K562 (cell line): ENCODE results near the gene GABPB1. TPM values are rescaled to one million over a fixed set of nuclear protein-coding genes. Genes with fewer than 3 reads are reported as not detected.
A peak's percentile ranks its signal among the peaks of the same experiment; 100 is the strongest.

ENCODE experiments used
- ATAC-seq: fragments of 200-7000 bp; cut with Tn5 transposase; 3 replicates; pipeline ENCODE4 v1.9.1; 2020; ENCODE audit warnings: moderate library complexity
- BruUV-seq: library from RNA; stranded (reverse); fragments of 400-500 nt; replicated peaks from 2 replicates; lab custom pipeline; 2021; lab: Mats Ljungman, UMichigan
- CTCF ChIA-PET: fragments of 300-600 bp; formaldehyde crosslinking; extraction: SDS; loops from one replicate; lab custom pipeline; 2021; ENCODE audit warnings: low intra/inter-chr PET ratio; lab: Yijun Ruan, JAX
- POLR2A ChIA-PET: fragments of 300-600, 350-650 bp; sonication (Branson Sonifier 250); formaldehyde crosslinking; extraction: SDS; loops from one replicate; lab custom pipeline; 2021; ENCODE audit warnings: antibody characterized with exemption, inconsistent platforms; lab: Yijun Ruan, JAX
- DNase-seq, 4 experiments: peaks; one replicate each; pipeline versions ENCODE4 v3.0.0 to v3.0.0-alpha.2; 2011 to 2018; ENCODE audit warnings: low spot score in 3 of 4, mixed read lengths in 3 of 4; ENCODE audit errors: extremely low read depth in 1 of 4
- FAIRE-seq: peaks from 2 replicates; lab custom pipeline; 2011; peaks lifted over from hg19 to GRCh38; lab: Jason Lieb, UNC
- H2AFZ ChIP-seq: 2 replicates; pipeline ENCODE4 v1.6.0; 2011; ENCODE audit warnings: low read depth, low read length, control low read depth, inconsistent platforms
- H3K27ac ChIP-seq: fragments of 200-600 bp; 3 replicates; pipeline ENCODE4 v1.8.0; 2011; ENCODE audit warnings: low read depth, mild to moderate bottlenecking, control low read depth, inconsistent platforms, low read length, moderate library complexity, mixed read lengths; ENCODE audit errors: extremely low read depth
- H3K27me3 ChIP-seq, 2 experiments: fragments of 300-600 bp in 1 of 2; 2 replicates in 1 of 2; 3 replicates in 1 of 2; pipeline versions ENCODE4 v1.6.0 to v1.8.0; 2011; ENCODE audit warnings: inconsistent platforms in 2 of 2, low read length in 2 of 2, mild to moderate bottlenecking in 1 of 2, mixed read lengths in 1 of 2, moderate library complexity in 1 of 2; ENCODE audit not compliant: control insufficient read depth in 2 of 2, insufficient read depth in 2 of 2
- H3K36me3 ChIP-seq: fragments of 300-600 bp; 3 replicates; pipeline ENCODE4 v1.8.0; 2011; ENCODE audit warnings: mild to moderate bottlenecking, low read length, inconsistent platforms; ENCODE audit not compliant: control insufficient read depth, insufficient read depth
- H3K4me1 ChIP-seq, 2 experiments: fragments of 200-600 bp in 1 of 2; replicated peaks in 1 of 2; 2 replicates in 1 of 2; 3 replicates in 1 of 2; pipeline versions ENCODE4 v1.5.1 to v1.8.0; 2011; ENCODE audit warnings: inconsistent platforms in 2 of 2, low read length in 2 of 2, mild to moderate bottlenecking in 1 of 2, mixed read lengths in 1 of 2, moderate library complexity in 1 of 2; ENCODE audit not compliant: control insufficient read depth in 2 of 2, insufficient read depth in 2 of 2
- H3K4me2 ChIP-seq: 2 replicates; pipeline ENCODE4 v1.6.1; 2011; ENCODE audit warnings: low read length, control low read depth, inconsistent platforms, mixed read lengths; ENCODE audit not compliant: insufficient read depth
- H3K4me3 ChIP-seq: fragments of 200-600 bp; sonication (generic), shearing (Covaris generic); 2 replicates; pipeline ENCODE4 v1.5.1; 2016; ENCODE audit warnings: control low read depth, inconsistent platforms
- H3K79me2 ChIP-seq: fragments of 200-600 bp; 3 replicates; pipeline ENCODE4 v1.8.0; 2011; ENCODE audit warnings: low read length, inconsistent platforms; ENCODE audit not compliant: control insufficient read depth, insufficient read depth
- H3K9ac ChIP-seq, 2 experiments: 2 replicates each; pipeline versions ENCODE4 v1.6.0 to v1.6.1; 2011; ENCODE audit warnings: low read depth in 2 of 2, low read length in 2 of 2, control low read depth in 1 of 2, inconsistent platforms in 1 of 2, mild to moderate bottlenecking in 1 of 2, mixed read lengths in 1 of 2; ENCODE audit not compliant: insufficient read depth in 1 of 2
- H3K9me1 ChIP-seq: one replicate; pipeline ENCODE4 v1.6.0; 2011; ENCODE audit warnings: inconsistent platforms, mild to moderate bottlenecking, low read length, moderate library complexity; ENCODE audit not compliant: control insufficient read depth, insufficient read depth
- H3K9me3 ChIP-seq: replicated peaks from 2 replicates; pipeline ENCODE4 v1.5.1; 2011; ENCODE audit warnings: low read depth, low read length, inconsistent platforms; ENCODE audit not compliant: control insufficient read depth, insufficient read depth
- H4K20me1 ChIP-seq: replicated peaks from 2 replicates; pipeline ENCODE4 v1.6.1; 2011; ENCODE audit warnings: low read length, inconsistent platforms, mixed read lengths; ENCODE audit not compliant: control insufficient read depth, insufficient read depth
- EHMT2 ChIP-seq: fragments of 450-650 bp; IDR thresholded peaks from 2 replicates; pipeline ENCODE4 v1.6.1; 2018; ENCODE audit warnings: antibody characterized with exemption
- ERF ChIP-seq: fragments of 450-650 bp; formaldehyde crosslinking; IDR thresholded peaks from 2 replicates; pipeline ENCODE4 v1.4.0; 2020; ENCODE audit warnings: mild to moderate bottlenecking, mixed read lengths
- SRF ChIP-seq, 2 experiments: fragments of 250-450, 450-650 bp in 1 of 2; sonication (Bioruptor Pico) in 1 of 2; sonication (generic) in 1 of 2; formaldehyde crosslinking; IDR thresholded peaks; 2 replicates each; pipeline versions ENCODE4 v1.5.0 to v1.5.1; 2020 to 2022; ENCODE audit warnings: mild to moderate bottlenecking in 1 of 2, missing genetic modification reagents in 1 of 2
- STAT5B ChIP-seq: fragments of 250-450 bp; sonication (Bioruptor Pico); IDR thresholded peaks from 2 replicates; pipeline ENCODE4 v1.8.0; 2021; ENCODE audit warnings: mild to moderate bottlenecking, inconsistent platforms
- TBL1XR1 ChIP-seq, 2 experiments: IDR thresholded peaks; 2 replicates each; pipeline ENCODE4 v1.6.1; 2012; ENCODE audit warnings: improper control_type of control experiment in 2 of 2, low read length in 2 of 2, mild to moderate bottlenecking in 1 of 2
- ZBED1 ChIP-seq: IDR thresholded peaks from 2 replicates; pipeline ENCODE4 v1.6.1; 2014
- ZC3H4 ChIP-seq: sonication (generic); formaldehyde crosslinking; IDR thresholded peaks from 2 replicates; pipeline ENCODE4 v1.9.0; 2021; ENCODE audit warnings: missing genetic modification reagents, borderline replicate concordance
- ZNF12 ChIP-seq: sonication (generic); formaldehyde crosslinking; IDR thresholded peaks from 2 replicates; pipeline ENCODE4 v1.4.0; 2020; ENCODE audit warnings: mild to moderate bottlenecking, missing genetic modification reagents
- ZNF444 ChIP-seq: fragments of 250-450 bp; sonication (Bioruptor Pico); IDR thresholded peaks from 2 replicates; pipeline ENCODE4 v1.4.0; 2020; ENCODE audit warnings: mild to moderate bottlenecking, moderate library complexity
- WGBS: fragments of 100-300 bp; shearing (Covaris generic); methylation state at CpG from one replicate; pipeline ENCODE4 v1.1.6; 2016; ENCODE audit warnings: low coverage, mixed read lengths; ENCODE audit not compliant: insufficient coverage; ENCODE audit errors: missing lambda C conversion rate; 5-methylcytosine and 5-hydroxymethylcytosine counted together
- in situ Hi-C: fragments of 300-500 bp; cut with MboI; formaldehyde crosslinking; loops from 4 replicates; pipeline ENCODE4 v1.15.0; 2018; ENCODE audit warnings: inconsistent platforms, mixed read lengths
- intact Hi-C: fragments of 100-400 bp; cut with micrococcal nuclease; formaldehyde crosslinking; loops from 2 replicates; pipeline ENCODE4 v1.14.2; 2022
- polyA plus RNA-seq, 8 experiments: library from polyadenylated mRNA; depleted of rRNA in 4 of 8; stranded (reverse) in 5 of 8; unstranded in 3 of 8; fragments of >200 nt; fragmentation: Nextera tagmentation in 2 of 8; fragmentation: Illumina TruSeq in 1 of 8; extraction: Ambion mirVana in 2 of 8; extraction: Trizol in 1 of 8; gene quantifications; 2 replicates each; pipeline versions ENCODE4 v1.2.1 to v1.2.3, GENCODE V29; 2011 to 2014; ENCODE audit warnings: inconsistent platforms in 1 of 8, missing spikeins in 1 of 8
- total RNA-seq, 7 experiments: library from RNA; depleted of rRNA in 6 of 7; stranded (reverse); fragments of >200 nt in 6 of 7; fragmentation: Illumina TruSeq in 2 of 7; extraction: Trizol in 2 of 7; gene quantifications; 2 replicates each; pipeline versions ENCODE4 v1.2.1 to v1.2.3, GENCODE V29; 2011 to 2021; ENCODE audit warnings: low replicate concordance in 1 of 7
- TF ChIP-seq, protein P1 (sequence below): fragments of 450-650 bp; IDR thresholded peaks from 2 replicates; pipeline ENCODE4 v1.6.1; 2018; ENCODE audit warnings: mild to moderate bottlenecking, low read depth; ENCODE audit not compliant: partially characterized antibody
- TF ChIP-seq, protein P2 (sequence below): fragments of 450-650 bp; formaldehyde crosslinking; IDR thresholded peaks from 2 replicates; pipeline ENCODE4 v1.4.0; 2022; ENCODE audit warnings: mild to moderate bottlenecking, moderate library complexity

The GABPB1 gene
- total and polyA plus RNA-seq, 9 of the 15 experiments (the other 6 are each of a cell fraction or from before 2014, with no cell fraction given): 11.8 to 42.3 (median 33.2) TPM

GRCh38 chr15:50361756-50362155 lies 6.8 kb upstream of the GABPB1 start:
- Histone ChIP-seq H3K4me1 (no peaks in the 10 kb centered on the region; a peak in 3 of 5 replicates), H3K36me3 (peaks cover 40% of the 10 kb centered on the region), H3K9ac (peak overlapping the region in 1 of 2 experiments; percentile 10; a peak in 1 of 4 replicates), H2AFZ (no peak overlapping the region), H3K4me2 (no peak overlapping the region), H3K27me3 (no peaks in the 10 kb centered on the region), H4K20me1 (no peaks in the 10 kb centered on the region), H3K9me1 (no peaks in the 10 kb centered on the region), H3K27ac (no peak overlapping the region), H3K9me3 (no peaks in the 10 kb centered on the region), H3K79me2 (peaks cover 27% of the 10 kb centered on the region), H3K4me3 (no peak overlapping the region)
- intact Hi-C loops (no loop called here), in situ Hi-C loops (no loop called here)
- CTCF ChIA-PET: no interaction called here
- no peak for TF ChIP-seq ERF (CRISPR knock-in tag)
- no peak for TF ChIP-seq STAT5B (CRISPR knock-in tag)
- TF ChIP-seq TBL1XR1 (IDR thresholded peaks at IDR 0.05; ENCODE audit: low read length in 2 of 2): no peak
- no peak for TF ChIP-seq EHMT2
- no peak for TF ChIP-seq ZNF12
- TF ChIP-seq, protein P1, sequence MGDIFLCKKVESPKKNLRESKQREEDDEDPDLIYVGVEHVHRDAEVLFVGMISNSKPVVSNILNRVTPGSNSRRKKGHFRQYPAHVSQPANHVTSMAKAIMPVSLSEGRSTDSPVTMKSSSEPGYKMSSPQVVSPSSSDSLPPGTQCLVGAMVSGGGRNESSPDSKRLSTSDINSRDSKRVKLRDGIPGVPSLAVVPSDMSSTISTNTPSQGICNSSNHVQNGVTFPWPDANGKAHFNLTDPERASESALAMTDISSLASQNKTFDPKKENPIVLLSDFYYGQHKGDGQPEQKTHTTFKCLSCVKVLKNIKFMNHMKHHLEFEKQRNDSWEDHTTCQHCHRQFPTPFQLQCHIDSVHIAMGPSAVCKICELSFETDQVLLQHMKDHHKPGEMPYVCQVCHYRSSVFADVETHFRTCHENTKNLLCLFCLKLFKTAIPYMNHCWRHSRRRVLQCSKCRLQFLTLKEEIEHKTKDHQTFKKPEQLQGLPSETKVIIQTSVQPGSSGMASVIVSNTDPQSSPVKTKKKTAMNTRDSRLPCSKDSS: no peak
- no peak for TF ChIP-seq ZC3H4
- TF ChIP-seq ZBED1: no peak
- TF ChIP-seq, protein P2, sequence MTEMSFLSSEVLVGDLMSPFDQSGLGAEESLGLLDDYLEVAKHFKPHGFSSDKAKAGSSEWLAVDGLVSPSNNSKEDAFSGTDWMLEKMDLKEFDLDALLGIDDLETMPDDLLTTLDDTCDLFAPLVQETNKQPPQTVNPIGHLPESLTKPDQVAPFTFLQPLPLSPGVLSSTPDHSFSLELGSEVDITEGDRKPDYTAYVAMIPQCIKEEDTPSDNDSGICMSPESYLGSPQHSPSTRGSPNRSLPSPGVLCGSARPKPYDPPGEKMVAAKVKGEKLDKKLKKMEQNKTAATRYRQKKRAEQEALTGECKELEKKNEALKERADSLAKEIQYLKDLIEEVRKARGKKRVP: no peak
- no peak for TF ChIP-seq ZNF444 (CRISPR knock-in tag)
- no peak for TF ChIP-seq SRF (CRISPR knock-in tag; IDR thresholded peaks at IDR 0.05)
- 81% methylated on average over 6 of the region's 6 CpGs for WGBS
- FAIRE-seq: no peak
- ATAC-seq: no peak
- no TSS peak for BruUV-seq
- DNase-seq: no peak
- POLR2A ChIA-PET: no interaction called here
